CD4-positive, alpha-beta T cell treated with Interferon gamma for 1 hour (primary cell): ENCODE measurements around the gene MYL11.

ENCODE experiments used
- DNase-seq: peaks from one replicate; pipeline ENCODE4 v3.0.0-alpha.2; 2020

Gene MYL11

GRCh38 chr16:30354423-30355143 is 20.0 kb upstream of the MYL11 start:
- DNase-seq: no peak

- DNase-seq: peak; percentile 92
Observed at GRCh38 chr16:30355144-30355953, 19.3 kb upstream of the MYL11 start, which contains the start of gene CD2BP2. TSS of gene CD2BP2 (minus strand) at chr16:30355308. CDS start at chr16:30354681, 627 bp downstream.

- DNase-seq: no peak
Observed at GRCh38 chr16:30355954-30356308, 18.7 kb upstream of the MYL11 start.

GRCh38 chr16:30356401-30357084 is 18.1 kb upstream of the MYL11 start:
- no peak for DNase-seq

GRCh38 chr16:30357085-30357714 is 17.4 kb upstream of the MYL11 start:
- DNase-seq: no peak

- no peak for DNase-seq
Observed at GRCh38 chr16:30357715-30358576, 16.7 kb upstream of the MYL11 start.

GRCh38 chr16:30358577-30358936 is 16.0 kb upstream of the MYL11 start:
- DNase-seq: no peak

GRCh38 chr16:30358990-30359870 is 15.4 kb upstream of the MYL11 start:
- DNase-seq: no peak

GRCh38 chr16:30359871-30360170 is 14.8 kb upstream of the MYL11 start:
- DNase-seq: no peak

- DNase-seq: no peak
Observed at GRCh38 chr16:30361180-30361579, 13.4 kb upstream of the MYL11 start.

GRCh38 chr16:30365200-30365599 is 9.4 kb upstream of the MYL11 start:
- no peak for DNase-seq

GRCh38 chr16:30366511-30366910 is 8.1 kb upstream of the MYL11 start:
- DNase-seq: no peak

- DNase-seq: no peak
Observed at GRCh38 chr16:30367349-30368009, 7.1 kb upstream of the MYL11 start.

- no peak for DNase-seq
Observed at GRCh38 chr16:30368122-30368791, 6.3 kb upstream of the MYL11 start.

- no peak for DNase-seq
Observed at GRCh38 chr16:30368792-30369090, 5.9 kb upstream of the MYL11 start.

- no peak for DNase-seq
Observed at GRCh38 chr16:30369091-30369937, 5.3 kb upstream of the MYL11 start.

GRCh38 chr16:30369938-30370455 is 4.6 kb upstream of the MYL11 start:
- DNase-seq: no peak

GRCh38 chr16:30370456-30371247 is 4.0 kb upstream of the MYL11 start, which contains the start of gene TBC1D10B:
TSS of gene TBC1D10B (minus strand) at chr16:30370494. CDS start at chr16:30370183, 311 bp downstream.
- peak; percentile 100 for DNase-seq
